Left lung (tissue), 10 donors: ENCODE measurements around the gene NTM. TPM values are rescaled to one million over a fixed set of nuclear protein-coding genes. Genes with fewer than 3 reads are reported as not detected.

Source experiments
- ATAC-seq: fragments of 200-7000 bp; cut with Tn5 transposase; one replicate; pipeline ENCODE4 v1.9.1; 2020; ENCODE audit warnings: moderate library complexity
- DNase-seq, 4 donors: peaks; one replicate each; pipeline ENCODE4 v3.0.0-alpha.2; 2013 to 2020
- H3K27ac ChIP-seq, 2 donors: fragments of 200-600 bp; sonication (generic) in 1 of 2; one replicate each; pipeline versions ENCODE4 v1.5.0 to v1.8.0; 2020 to 2021
- H3K27me3 ChIP-seq, 2 donors: fragments of 200-600 bp; sonication (generic) in 1 of 2; one replicate each; pipeline versions ENCODE4 v1.5.0 to v1.8.0; 2020 to 2021
- H3K36me3 ChIP-seq, 2 donors: fragments of 200-600 bp; sonication (generic) in 1 of 2; one replicate each; pipeline versions ENCODE4 v1.5.0 to v1.8.0; 2020 to 2021
- H3K4me1 ChIP-seq, 2 donors: fragments of 200-600 bp; one replicate each; pipeline ENCODE4 v1.8.0; 2021
- H3K4me3 ChIP-seq, 2 donors: fragments of 200-600 bp; sonication (generic) in 1 of 2; one replicate each; pipeline versions ENCODE4 v1.5.0 to v1.8.0; 2020 to 2021; ENCODE audit warnings: mild to moderate bottlenecking in 1 of 2
- H3K9me3 ChIP-seq, 2 donors: fragments of 200-600 bp; sonication (generic) in 1 of 2; one replicate each; pipeline versions ENCODE4 v1.5.0 to v1.8.0; 2020 to 2021
- intact Hi-C, 2 donors: fragments of 100-400 bp; cut with DNase I; formaldehyde crosslinking; loops; one replicate each; pipeline versions ENCODE4 v1.11.2 to v1.14.2; 2022
- polyA plus RNA-seq, 6 donors: library from polyadenylated mRNA; unstranded; fragments of 120-200 nt; gene quantifications; one replicate each; pipeline ENCODE4 v1.2.1, GENCODE V29; 2013; ENCODE audit not compliant: insufficient read length in 6 of 6
- total RNA-seq, 2 donors: library from RNA; stranded (reverse); fragmentation: NEBNext Ultra II Directional; extraction: Animal tissue kit (Norgen Biotek cat#: 25700); gene quantifications; one replicate each; pipeline ENCODE4 v1.2.1, GENCODE V29; 2021
- TF ChIP-seq, protein P1 (sequence below), 2 donors: fragments of 200-600 bp; sonication (generic) in 1 of 2; IDR thresholded peaks; one replicate each; pipeline versions ENCODE4 v1.5.0 to v1.8.0; 2021; ENCODE audit warnings: antibody characterized with exemption in 2 of 2
- donor health status: DM: no; HTN: yes; CAD: no.
- donor health status: DM: no; HTN: no; CAD: no.

NTM gene
- total and polyA plus RNA-seq, 8 donors, result 9.5 to 31.0 (median 21.1) TPM

GRCh38 chr11:131404010-131404409, 33.6 kb downstream of the NTM start:
- intact Hi-C loops, result no loop called here
- DNase-seq, result no peak
- no peak for ATAC-seq
- H3K27ac ChIP-seq, result no peak overlapping the region
- H3K36me3 ChIP-seq, result no peaks in the 10 kb centered on the region
- H3K4me3 ChIP-seq, result no peak overlapping the region
- H3K4me1 ChIP-seq, result peaks cover 0 to 4% of the 10 kb centered on the region in 2 donors
- no peaks in the 10 kb centered on the region for H3K9me3 ChIP-seq
- no peaks in the 10 kb centered on the region for H3K27me3 ChIP-seq
- TF ChIP-seq, protein P1, sequence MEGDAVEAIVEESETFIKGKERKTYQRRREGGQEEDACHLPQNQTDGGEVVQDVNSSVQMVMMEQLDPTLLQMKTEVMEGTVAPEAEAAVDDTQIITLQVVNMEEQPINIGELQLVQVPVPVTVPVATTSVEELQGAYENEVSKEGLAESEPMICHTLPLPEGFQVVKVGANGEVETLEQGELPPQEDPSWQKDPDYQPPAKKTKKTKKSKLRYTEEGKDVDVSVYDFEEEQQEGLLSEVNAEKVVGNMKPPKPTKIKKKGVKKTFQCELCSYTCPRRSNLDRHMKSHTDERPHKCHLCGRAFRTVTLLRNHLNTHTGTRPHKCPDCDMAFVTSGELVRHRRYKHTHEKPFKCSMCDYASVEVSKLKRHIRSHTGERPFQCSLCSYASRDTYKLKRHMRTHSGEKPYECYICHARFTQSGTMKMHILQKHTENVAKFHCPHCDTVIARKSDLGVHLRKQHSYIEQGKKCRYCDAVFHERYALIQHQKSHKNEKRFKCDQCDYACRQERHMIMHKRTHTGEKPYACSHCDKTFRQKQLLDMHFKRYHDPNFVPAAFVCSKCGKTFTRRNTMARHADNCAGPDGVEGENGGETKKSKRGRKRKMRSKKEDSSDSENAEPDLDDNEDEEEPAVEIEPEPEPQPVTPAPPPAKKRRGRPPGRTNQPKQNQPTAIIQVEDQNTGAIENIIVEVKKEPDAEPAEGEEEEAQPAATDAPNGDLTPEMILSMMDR (IDR thresholded peaks at IDR 0.05), result no peak

DNA sequence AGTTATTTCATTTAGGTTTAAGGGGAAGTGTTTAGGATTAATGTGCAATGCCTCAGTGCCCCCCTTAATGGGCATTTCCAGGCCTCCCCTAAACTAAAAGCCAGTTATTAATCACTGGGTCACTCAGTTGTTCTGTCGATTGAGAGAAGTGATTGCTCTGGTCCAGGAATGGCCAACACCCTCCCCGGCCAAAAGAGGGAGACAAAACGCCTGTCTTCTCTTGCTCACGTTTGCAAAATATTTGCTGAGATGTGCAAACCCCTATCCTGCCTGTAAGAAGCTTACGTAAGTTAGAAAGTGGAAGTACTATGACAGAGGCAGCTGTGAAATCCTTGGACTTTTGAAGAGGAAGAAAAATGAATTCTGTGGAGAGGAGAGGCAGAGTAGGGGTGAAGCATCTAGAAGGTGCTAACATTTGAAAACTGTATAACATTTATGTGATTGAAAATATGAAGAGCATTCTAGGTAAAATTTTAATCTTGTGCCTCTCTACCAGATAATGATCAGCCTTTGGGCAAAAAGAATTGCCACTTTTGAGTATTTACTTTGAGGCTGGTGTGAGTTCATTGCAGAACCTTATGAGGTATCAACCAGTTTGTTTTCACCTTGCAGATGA, 37.7 kb downstream of the NTM start:
- TF ChIP-seq, protein P1 (IDR thresholded peaks at IDR 0.05), result peak in 1 of 2 donors; percentile 34
- Histone ChIP-seq H3K4me1 (peaks cover 0 to 4% of the 10 kb centered on the region in 2 donors), H3K27ac (no peak overlapping the region), H3K36me3 (no peaks in the 10 kb centered on the region), H3K4me3 (no peak overlapping the region), H3K27me3 (no peaks in the 10 kb centered on the region), H3K9me3 (no peaks in the 10 kb centered on the region)
- intact Hi-C loops, result no loop called here
- ATAC-seq (peak; percentile 83), DNase-seq (no peak)

DNA sequence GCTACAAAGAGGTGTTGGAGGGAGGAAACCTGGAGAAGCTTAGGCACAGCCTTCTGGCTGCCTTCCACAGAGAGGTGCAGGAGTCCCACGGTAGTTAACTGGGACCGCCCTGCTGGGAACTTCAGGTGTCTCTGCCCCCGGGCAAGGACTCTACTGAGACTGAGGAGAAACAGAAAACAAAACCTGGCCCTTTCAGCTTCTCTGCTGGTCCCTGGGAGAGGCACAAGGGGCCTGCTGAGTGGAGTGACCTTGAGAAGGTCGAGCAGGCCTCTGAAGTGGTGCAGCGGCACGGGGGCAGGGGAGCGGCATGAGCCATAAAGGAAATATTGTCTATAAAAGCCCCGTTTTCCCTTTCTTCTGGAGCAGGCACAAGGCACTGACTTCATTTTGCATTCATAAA, 38.9 kb downstream of the NTM start:
- H3K4me1 ChIP-seq, result peaks cover 0 to 4% of the 10 kb centered on the region in 2 donors
- H3K27me3 ChIP-seq, result no peaks in the 10 kb centered on the region
- TF ChIP-seq, protein P1 (IDR thresholded peaks at IDR 0.05), result no peak
- H3K9me3 ChIP-seq, result no peaks in the 10 kb centered on the region
- no peak overlapping the region for H3K27ac ChIP-seq
- ATAC-seq (no peak), DNase-seq (no peak)
- intact Hi-C loops, result no loop called here
- no peaks in the 10 kb centered on the region for H3K36me3 ChIP-seq
- no peak overlapping the region for H3K4me3 ChIP-seq

GRCh38 chr11:131411636-131412035, 41.2 kb downstream of the NTM start:
- TF ChIP-seq, protein P1 (IDR thresholded peaks at IDR 0.05), result no peak
- intact Hi-C loops, result no loop called here
- Histone ChIP-seq H3K36me3 (no peaks in the 10 kb centered on the region), H3K4me3 (no peak overlapping the region), H3K9me3 (no peaks in the 10 kb centered on the region), H3K4me1 (peaks cover 0 to 4% of the 10 kb centered on the region in 2 donors), H3K27me3 (no peaks in the 10 kb centered on the region), H3K27ac (no peak overlapping the region)
- no peak for ATAC-seq
- no peak for DNase-seq

DNA sequence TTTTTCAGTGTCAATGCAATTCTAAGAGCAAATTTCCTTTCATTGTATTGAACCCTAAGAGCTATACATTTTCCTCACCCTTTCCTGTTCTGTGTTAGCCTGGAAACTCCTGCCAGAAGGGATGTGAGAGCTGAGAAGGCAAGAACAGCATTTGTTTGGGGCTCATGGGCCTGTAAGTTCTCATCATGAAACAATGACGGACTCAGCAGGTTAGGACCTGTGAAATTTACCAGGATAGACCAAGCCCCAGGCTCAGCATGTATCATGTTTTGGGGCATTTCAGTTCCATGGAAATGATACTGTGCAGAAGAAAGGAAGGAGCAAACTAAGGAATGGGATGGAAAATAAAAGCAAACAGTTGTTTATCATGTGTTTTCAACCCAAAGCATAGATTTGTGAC, 41.6 kb downstream of the NTM start:
- ATAC-seq (no peak), DNase-seq (no peak)
- no peaks in the 10 kb centered on the region for H3K9me3 ChIP-seq
- no peak overlapping the region for H3K27ac ChIP-seq
- TF ChIP-seq, protein P1 (IDR thresholded peaks at IDR 0.05), result no peak
- no peaks in the 10 kb centered on the region for H3K27me3 ChIP-seq
- no peak overlapping the region for H3K4me3 ChIP-seq
- intact Hi-C loops, result no loop called here
- no peaks in the 10 kb centered on the region for H3K36me3 ChIP-seq
- H3K4me1 ChIP-seq, result peaks cover 0 to 4% of the 10 kb centered on the region in 2 donors
